GM10266 (cell line): ENCODE data around the gene ZDHHC11.

Source experiments
- DNase-seq: peaks from one replicate; pipeline ENCODE4 v3.0.0; 2012; ENCODE audit errors: extremely low spot score
- TF ChIP-seq, protein P1 (sequence below): IDR thresholded peaks from 2 replicates; pipeline ENCODE4 v1.5.1; 2012; ENCODE audit warnings: mild to moderate bottlenecking, low read depth; ENCODE audit not compliant: control insufficient read depth, insufficient read depth; ENCODE audit errors: missing control alignments

ZDHHC11 gene

DNA sequence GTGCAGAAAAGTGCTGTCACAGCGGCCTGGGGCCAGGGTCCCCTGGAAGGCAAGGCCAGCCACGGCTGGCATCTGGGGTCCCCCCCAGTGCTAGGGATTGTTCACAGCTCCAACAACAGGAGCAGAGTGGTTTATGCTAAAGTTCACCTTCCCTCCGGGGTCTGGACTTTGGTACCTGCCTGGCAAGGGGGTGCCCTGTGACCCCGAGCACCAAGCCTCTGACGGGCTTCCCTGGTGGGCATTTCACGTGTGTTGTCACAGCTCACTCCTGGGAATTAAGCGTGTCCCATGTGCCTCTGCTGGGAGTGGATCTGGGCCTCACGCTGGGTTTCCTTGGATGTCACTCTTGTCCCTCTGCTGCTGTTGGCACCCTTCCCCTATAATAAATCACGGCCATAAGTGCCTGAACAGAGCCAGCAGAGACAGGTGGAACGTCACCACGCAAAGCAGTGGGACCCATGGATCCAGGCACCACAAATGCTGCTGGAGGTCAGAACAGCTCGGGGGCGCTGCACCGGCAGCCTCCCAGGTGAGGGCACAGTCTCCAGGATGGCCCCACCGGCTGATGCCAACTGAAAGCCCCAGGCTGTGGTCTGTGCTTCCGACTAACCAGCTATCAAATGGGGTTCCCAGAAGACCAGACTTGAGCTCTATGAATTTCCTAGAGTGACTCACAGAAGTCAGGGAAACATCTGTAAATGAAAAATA, 17.8 kb upstream of the ZDHHC11 start:
- TF ChIP-seq, protein P1, sequence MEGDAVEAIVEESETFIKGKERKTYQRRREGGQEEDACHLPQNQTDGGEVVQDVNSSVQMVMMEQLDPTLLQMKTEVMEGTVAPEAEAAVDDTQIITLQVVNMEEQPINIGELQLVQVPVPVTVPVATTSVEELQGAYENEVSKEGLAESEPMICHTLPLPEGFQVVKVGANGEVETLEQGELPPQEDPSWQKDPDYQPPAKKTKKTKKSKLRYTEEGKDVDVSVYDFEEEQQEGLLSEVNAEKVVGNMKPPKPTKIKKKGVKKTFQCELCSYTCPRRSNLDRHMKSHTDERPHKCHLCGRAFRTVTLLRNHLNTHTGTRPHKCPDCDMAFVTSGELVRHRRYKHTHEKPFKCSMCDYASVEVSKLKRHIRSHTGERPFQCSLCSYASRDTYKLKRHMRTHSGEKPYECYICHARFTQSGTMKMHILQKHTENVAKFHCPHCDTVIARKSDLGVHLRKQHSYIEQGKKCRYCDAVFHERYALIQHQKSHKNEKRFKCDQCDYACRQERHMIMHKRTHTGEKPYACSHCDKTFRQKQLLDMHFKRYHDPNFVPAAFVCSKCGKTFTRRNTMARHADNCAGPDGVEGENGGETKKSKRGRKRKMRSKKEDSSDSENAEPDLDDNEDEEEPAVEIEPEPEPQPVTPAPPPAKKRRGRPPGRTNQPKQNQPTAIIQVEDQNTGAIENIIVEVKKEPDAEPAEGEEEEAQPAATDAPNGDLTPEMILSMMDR: no peak
- DNase-seq: no peak

DNA sequence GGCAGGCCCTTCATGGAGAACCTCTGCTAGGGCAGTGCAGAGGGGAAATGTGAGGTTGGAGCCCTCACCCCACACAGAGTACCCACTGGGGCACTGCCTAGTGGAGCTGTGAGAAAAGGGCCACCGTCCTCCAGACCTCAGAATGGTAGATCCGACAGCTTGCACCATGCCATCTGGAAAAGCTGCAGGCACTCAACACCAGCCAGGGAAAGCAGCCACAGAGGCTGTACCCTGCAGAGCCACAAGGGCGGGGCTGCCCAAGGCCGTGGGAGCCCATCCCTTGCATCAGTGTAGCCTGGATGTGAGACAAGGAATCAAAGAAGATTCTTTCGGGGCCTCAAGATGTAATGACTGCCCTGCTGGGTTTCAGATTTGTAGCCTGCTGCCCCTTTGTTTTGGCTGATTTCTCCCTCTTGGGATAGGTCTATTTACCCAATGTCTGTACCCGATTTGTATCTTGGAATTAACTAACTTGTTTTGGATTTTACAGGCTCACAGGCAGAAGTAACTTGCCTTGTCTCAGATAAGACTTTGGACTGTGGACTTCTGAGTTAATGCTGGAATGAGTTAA, 16.6 kb upstream of the ZDHHC11 start:
- DNase-seq: no peak
- TF ChIP-seq, protein P1: no peak

DNA sequence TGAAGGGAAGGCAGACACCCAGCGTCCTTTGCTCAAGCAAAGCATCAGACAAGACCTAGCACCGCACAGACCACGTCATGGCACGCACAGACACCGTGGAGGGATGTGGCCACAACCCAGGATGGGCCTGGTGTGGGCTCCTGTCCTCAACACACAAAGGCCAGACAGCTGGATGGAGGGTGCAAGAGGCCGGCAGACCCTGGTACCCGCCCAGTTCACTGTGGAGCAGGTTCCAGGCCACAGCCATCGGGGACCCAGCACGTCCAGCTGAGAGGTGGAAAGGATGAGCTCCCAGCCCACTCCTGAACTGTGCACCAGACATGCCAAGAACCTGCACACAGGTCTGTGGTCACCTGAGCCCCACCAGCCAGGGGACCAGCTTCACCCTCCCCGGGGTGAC, 15.0 kb upstream of the ZDHHC11 start:
- DNase-seq: no peak
- TF ChIP-seq, protein P1: no peak

DNA sequence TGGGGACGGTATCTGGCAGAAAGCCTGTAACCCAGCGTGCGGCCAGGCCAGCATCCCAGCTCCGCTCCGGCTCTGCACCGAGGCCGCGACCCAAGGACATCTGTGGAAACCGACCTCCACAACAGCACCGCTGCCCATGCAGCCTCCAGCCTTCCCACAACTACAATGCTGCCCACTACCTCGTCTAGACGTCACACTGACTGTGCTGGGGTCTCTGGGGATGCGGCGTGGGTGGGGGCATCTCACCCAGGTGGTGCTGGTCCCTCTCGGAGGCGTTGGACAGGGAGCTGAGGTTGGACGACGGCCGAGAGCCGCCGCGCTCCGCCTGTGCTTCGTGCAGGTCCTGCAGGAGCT, 14.4 kb upstream of the ZDHHC11 start:
- TF ChIP-seq, protein P1: no peak
- DNase-seq: no peak

DNA sequence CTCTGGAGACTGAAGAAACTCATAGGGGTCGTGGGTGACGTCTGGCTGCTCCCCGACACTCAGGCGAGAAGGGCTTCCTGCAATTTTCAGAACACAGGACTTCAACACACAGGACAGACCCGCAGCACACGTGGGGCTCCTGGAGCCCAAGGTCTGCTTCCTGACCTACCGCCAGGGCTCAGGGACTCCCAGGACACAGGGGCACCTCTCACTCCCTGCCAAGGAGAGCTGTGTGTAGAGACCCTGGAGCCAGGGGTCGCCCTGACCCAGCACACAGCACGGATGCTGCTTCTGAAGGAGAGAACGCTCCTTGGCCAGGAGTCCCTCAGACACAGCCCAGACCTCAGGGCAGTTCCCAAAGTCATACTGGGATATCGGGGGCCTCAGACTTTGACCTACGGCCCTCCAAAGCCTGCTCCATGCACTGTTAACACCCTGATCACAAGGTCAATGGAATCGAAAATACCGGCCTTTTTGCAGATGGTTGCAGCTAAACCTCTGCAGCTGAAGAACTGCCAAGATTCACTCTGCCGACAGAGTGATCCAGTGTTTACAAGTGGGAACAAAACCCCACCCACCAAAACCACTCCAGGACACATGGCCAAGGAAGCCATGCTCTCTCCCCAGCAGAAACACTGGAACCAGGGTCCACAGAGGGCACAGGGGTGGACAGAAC, 13.8 kb upstream of the ZDHHC11 start:
- no peak for DNase-seq
- TF ChIP-seq, protein P1: no peak

DNA sequence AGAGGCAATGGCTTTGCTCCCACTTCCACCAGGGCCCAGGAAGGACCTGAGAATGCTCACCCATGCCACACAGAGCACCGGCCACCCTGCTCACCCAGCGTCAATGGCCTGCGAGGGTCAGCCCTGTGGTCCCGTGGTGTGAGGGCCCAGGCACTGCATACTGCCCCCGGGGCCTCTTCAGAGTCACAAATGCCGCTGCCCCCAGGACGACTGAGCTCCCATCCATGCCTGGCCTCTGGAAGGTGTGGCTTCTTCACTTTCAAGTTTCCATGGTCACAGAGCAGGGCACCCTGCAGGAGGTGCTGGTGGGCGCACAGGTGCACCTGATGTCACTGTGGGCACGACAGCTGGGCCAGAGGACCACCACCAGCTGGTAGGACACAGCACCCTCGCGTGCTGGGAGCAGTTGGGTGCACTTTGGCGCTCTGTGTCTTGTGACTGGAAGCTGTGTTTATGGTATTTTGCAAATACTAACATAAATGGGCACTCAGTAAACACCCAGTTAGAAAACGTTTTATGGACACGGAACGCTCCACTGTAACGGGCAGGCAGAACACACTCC, 12.5 kb upstream of the ZDHHC11 start:
- no peak for DNase-seq
- TF ChIP-seq, protein P1: no peak
